RWPE1 (cell line): Measurements from ENCODE around the gene UPK2.

Experiments used
- CTCF ChIA-PET: fragments of 350-600 bp; sonication (Branson Sonifier 250); formaldehyde crosslinking; extraction: SDS; loops from one replicate; lab custom pipeline; 2021; lab: Yijun Ruan, JAX
- POLR2A ChIA-PET: fragments of 400-600 bp; formaldehyde crosslinking; extraction: SDS; loops from one replicate; lab custom pipeline; 2020; ENCODE audit warnings: antibody characterized with exemption; ENCODE audit not compliant: low non-redundant PET; lab: Yijun Ruan, JAX
- DNase-seq: peaks from one replicate; pipeline ENCODE4 v3.0.0; 2012; ENCODE audit warnings: low spot score
- H3K27ac ChIP-seq: fragments of 450-650 bp; 2 replicates; pipeline ENCODE4 v1.5.1; 2017
- TF ChIP-seq, protein P1 (sequence below): fragments of 450-650 bp; conservative IDR thresholded peaks from 2 replicates; pipeline ENCODE4 v1.5.1; 2017; ENCODE audit warnings: low read depth, mild to moderate bottlenecking

Gene UPK2

DNA sequence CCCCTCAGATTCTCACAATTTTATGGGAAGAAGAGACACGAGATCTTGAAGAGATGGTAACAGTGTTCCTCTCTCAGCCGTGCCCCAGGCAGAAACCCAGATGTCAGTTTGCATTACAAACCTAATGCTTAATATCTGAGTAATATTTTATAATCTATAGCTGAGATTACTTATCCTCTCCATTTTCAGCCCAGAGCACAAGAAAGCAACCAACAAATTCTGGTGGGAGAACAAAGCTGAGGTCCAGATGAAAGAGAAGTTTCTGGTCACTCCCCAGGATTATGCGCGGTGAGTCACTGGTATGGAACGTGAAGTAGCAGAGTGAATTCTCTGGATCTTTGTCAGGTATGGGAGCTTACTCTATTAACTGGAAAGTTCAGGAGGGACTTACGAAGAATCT lies 42.7 kb downstream of the UPK2 start:
- DNase-seq = peak; percentile 82
- peak overlapping the region; percentile 83 for H3K27ac ChIP-seq
- CTCF ChIA-PET = interaction anchor here (1.0 kb wide), 3 partner anchors 16 to 89 kb away, joined by 3 to 4 read pairs (median 4); no protein-coding TSS in a partner anchor
- POLR2A ChIA-PET = no interaction called here
- TF ChIP-seq, protein P1, sequence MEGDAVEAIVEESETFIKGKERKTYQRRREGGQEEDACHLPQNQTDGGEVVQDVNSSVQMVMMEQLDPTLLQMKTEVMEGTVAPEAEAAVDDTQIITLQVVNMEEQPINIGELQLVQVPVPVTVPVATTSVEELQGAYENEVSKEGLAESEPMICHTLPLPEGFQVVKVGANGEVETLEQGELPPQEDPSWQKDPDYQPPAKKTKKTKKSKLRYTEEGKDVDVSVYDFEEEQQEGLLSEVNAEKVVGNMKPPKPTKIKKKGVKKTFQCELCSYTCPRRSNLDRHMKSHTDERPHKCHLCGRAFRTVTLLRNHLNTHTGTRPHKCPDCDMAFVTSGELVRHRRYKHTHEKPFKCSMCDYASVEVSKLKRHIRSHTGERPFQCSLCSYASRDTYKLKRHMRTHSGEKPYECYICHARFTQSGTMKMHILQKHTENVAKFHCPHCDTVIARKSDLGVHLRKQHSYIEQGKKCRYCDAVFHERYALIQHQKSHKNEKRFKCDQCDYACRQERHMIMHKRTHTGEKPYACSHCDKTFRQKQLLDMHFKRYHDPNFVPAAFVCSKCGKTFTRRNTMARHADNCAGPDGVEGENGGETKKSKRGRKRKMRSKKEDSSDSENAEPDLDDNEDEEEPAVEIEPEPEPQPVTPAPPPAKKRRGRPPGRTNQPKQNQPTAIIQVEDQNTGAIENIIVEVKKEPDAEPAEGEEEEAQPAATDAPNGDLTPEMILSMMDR = no peak

DNA sequence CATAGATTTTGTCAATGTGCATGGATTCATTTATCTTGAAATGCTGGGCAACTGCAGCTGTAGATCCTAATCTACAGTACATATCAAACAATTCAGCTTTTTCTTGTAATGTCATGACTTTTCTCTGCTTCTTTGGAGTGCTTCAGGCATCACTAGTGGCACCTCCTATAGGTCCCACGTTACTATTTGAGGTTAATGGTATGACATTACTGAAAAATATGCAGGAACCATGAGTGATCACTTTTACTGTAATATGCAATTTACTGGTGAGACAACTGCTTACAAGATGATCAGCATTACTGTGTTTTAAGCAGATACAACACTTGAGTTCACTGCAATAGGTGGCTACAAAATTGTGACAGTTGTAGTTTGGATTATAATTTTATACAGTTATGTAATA lies 44.8 kb downstream of the UPK2 start:
- no peak overlapping the region; the same call in 1 of the 2 replicates for H3K27ac ChIP-seq
- TF ChIP-seq, protein P1 = no peak
- ChIA-PET CTCF (interaction anchor here (0.6 kb wide), 1 partner anchor 408 kb away, joined by 3 read pairs; no protein-coding TSS in a partner anchor), POLR2A (no interaction called here)
- no peak for DNase-seq

DNA sequence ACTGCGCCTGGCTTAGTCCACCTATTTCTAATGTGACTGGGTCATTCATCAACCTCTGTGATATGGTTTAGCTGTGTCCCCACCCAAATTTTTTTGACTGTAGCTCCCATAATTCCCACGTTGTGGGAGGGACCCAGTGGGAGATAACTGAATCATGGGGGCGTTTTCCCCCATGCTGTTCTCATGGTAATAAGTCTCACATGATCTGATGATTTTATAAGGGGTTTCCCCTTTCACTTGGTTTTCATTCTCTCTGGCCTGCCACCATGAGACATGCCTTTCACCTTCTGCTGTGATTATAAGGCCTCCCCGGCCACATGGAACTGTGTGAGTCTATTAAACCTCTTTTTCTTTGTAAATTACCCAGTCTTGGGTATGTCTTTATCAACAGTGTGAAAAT lies 50.6 kb downstream of the UPK2 start:
- POLR2A ChIA-PET = no interaction called here

More for the DNA sequence above, 50.6 kb downstream of the UPK2 start:
- no peak for DNase-seq
- CTCF ChIA-PET = no interaction called here
- no peak overlapping the region; the same call in 1 of the 2 replicates for H3K27ac ChIP-seq
- TF ChIP-seq, protein P1 = no peak
